ENCODE results near the gene CCDC126.
A peak's percentile ranks its signal among the peaks of the same experiment; 100 is the strongest.
"Not testable (repeated sequence)": the region's sequence is repeated elsewhere in the genome, so short reads cannot be mapped to it uniquely, and the experiment has no call there.

CCDC126 gene, protein sequence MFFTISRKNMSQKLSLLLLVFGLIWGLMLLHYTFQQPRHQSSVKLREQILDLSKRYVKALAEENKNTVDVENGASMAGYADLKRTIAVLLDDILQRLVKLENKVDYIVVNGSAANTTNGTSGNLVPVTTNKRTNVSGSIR

DNA sequence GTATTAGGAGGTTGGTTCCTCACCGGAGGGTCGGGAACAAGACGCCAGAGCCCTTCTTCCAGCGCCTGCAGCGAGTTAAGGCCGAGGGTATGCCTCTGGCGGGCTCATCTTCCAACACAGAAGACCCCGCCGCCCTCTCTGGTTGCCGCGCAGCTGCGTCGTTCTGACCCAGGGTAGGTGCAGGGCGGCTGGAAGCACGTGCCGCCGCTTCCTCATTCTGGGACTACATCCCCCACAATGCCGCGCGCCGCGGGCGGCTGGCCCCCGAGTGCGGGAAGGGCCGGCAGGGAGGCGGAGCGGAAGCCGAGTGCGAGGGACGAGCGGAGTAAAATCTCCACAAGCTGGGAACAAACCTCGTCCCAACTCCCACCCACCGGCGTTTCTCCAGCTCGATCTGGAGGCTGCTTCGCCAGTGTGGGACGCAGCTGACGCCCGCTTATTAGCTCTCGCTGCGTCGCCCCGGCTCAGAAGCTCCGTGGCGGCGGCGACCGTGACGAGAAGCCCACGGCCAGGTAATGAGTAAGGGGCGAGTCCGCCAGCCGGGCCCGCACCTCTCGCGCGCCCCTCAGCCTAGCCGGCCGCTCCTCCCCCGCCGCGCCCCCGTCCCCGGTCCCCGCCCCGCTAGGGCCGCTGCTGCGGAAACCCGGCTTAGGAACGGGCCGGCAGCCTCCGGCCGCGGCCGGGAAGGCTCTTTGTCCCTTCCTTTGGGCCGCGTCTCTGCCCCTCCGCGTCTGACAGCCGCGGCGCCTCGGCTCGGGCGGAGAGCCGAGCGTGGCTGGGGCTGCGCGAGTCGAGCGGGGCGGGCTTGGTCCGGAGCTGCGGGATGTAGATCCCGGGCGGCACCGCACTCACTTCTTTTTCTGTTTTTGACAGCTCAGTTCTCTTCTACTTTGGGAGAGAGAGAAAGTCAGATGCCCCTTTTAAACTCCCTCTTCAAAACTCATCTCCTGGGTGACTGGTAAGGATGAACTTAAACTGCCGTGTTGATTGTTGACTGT, at the start of gene CCDC126:
Gene CCDC126, plus strand, starts transcription at position 289 of the 998 bp plus-strand sequence. CDS start 13,934 bp downstream, outside the sequence.
- Histone ChIP-seq H3K4me1 (ENCODE audit: control insufficient read depth in 2 of 2, insufficient read depth in 2 of 2, low read length in 2 of 2) (peaks cover 10 to 14% of the 10 kb centered on the region in 2 donors), H3K27me3 (ENCODE audit: control insufficient read depth in 2 of 2, insufficient read depth in 2 of 2, low read length in 2 of 2) (no peaks in the 10 kb centered on the region), H3K36me3 (ENCODE audit: control insufficient read depth in 2 of 2, insufficient read depth in 2 of 2, low read length in 2 of 2) (no peaks in the 10 kb centered on the region), H3K9ac (ENCODE audit: low read depth in 1 of 2, low read length in 2 of 2) (peak within 1 kb of the TSS; percentile 83 to 91), H3K27ac (ENCODE audit: low read depth in 2 of 2, low read length in 2 of 2) (peak within 1 kb of the TSS; percentile 96 to 98), H3K4me3 (ENCODE audit: low read length in 2 of 2) (peak within 1 kb of the TSS; percentile 86 to 96), H3K9me3 (ENCODE audit: control insufficient read depth in 2 of 2, low read length in 2 of 2) (no peaks in the 10 kb centered on the region)

DNA sequence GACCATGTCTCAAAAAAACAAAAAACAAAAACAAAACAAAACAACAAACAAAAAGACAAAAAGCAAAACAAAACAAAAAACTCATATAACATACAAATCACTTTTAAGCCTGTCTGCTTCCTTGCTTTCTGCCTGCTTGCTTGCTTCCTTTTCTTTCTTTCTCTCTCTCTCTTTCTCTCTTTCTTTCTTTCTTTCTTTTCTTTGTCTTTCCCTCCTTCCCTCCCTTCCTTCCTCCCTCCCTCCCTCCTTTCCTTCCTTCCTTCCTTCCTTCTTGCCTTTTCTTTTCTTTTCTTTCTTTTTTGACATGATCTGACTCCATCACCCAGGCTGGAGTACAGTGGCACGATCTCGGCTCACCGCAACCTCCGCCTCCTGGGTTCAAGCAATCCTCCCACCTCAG, 49.5 kb upstream of the CCDC126 start:
- Histone ChIP-seq H3K4me3 (ENCODE audit: low read length in 2 of 2) (no peak overlapping the region), H3K9ac (ENCODE audit: low read depth in 1 of 2, low read length in 2 of 2) (no peak overlapping the region), H3K36me3 (ENCODE audit: control insufficient read depth in 2 of 2, insufficient read depth in 2 of 2, low read length in 2 of 2) (no peaks in the 10 kb centered on the region), H3K4me1 (ENCODE audit: control insufficient read depth in 2 of 2, insufficient read depth in 2 of 2, low read length in 2 of 2) (no peaks in the 10 kb centered on the region), H3K9me3 (ENCODE audit: control insufficient read depth in 2 of 2, low read length in 2 of 2) (no peaks in the 10 kb centered on the region), H3K27me3 (ENCODE audit: control insufficient read depth in 2 of 2, insufficient read depth in 2 of 2, low read length in 2 of 2) (no peaks in the 10 kb centered on the region), H3K27ac (ENCODE audit: low read depth in 2 of 2, low read length in 2 of 2) (no peak overlapping the region)

DNA sequence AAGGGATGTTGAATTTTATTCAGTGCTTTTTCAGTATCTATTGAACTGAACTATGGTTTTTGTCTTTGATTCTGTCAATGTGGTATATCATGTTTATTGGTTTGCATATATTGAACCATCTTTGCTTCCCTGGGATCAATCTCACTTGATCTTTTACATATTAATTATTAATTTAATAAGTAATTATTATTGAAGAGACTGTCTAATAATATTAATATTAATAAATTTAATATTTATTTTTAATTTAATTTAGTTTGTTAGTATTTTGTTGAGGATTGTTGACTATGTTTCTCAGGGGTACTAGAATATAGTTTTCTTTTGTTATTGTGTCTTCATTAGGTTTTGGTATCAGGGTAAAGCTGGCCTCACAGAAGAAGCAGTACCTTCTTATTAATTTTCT, 38.9 kb upstream of the CCDC126 start:
- Histone ChIP-seq H3K27me3 (ENCODE audit: control insufficient read depth in 2 of 2, insufficient read depth in 2 of 2, low read length in 2 of 2) (no peaks in the 10 kb centered on the region), H3K36me3 (ENCODE audit: control insufficient read depth in 2 of 2, insufficient read depth in 2 of 2, low read length in 2 of 2) (no peaks in the 10 kb centered on the region), H3K9ac (ENCODE audit: low read depth in 1 of 2, low read length in 2 of 2) (no peak overlapping the region), H3K4me1 (ENCODE audit: control insufficient read depth in 2 of 2, insufficient read depth in 2 of 2, low read length in 2 of 2) (no peaks in the 10 kb centered on the region), H3K9me3 (ENCODE audit: control insufficient read depth in 2 of 2, low read length in 2 of 2) (no peaks in the 10 kb centered on the region), H3K4me3 (ENCODE audit: low read length in 2 of 2) (no peak overlapping the region), H3K27ac (ENCODE audit: low read depth in 2 of 2, low read length in 2 of 2) (no peak overlapping the region)

DNA sequence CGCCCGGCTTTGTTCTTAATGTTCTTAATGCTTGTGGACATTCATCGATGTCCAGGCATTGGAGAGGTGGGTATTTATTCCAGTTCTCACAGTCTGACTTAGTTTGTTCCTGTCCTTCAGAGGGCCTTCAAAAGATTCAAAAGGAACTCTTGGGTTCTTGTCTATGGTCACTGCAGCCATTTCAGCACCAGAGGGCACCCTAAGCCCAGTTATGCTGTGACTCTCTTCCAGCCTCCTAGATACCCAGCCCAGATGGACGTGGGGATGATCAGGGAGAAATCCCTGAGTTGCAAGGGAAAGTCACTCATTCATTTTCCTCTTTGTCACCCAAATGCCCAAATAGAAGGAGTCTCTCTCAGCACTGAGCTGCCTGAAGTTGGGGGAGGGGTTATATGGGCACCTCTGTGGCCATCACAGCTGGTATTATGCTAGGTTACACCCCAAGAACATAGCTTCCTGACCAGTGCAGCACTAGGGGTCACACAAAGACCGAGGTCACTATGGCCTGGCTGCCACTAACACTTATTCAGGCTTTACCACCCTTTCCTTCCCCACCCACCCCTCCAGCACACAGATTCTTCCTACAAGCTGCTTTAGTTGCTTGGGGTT, 26.5 kb upstream of the CCDC126 start:
- H3K9me3 ChIP-seq (ENCODE audit: control insufficient read depth in 2 of 2, low read length in 2 of 2): no peaks in the 10 kb centered on the region
- no peaks in the 10 kb centered on the region for H3K27me3 ChIP-seq (ENCODE audit: control insufficient read depth in 2 of 2, insufficient read depth in 2 of 2, low read length in 2 of 2)
- no peak overlapping the region for H3K27ac ChIP-seq (ENCODE audit: low read depth in 2 of 2, low read length in 2 of 2)
- H3K36me3 ChIP-seq (ENCODE audit: control insufficient read depth in 2 of 2, insufficient read depth in 2 of 2, low read length in 2 of 2): no peaks in the 10 kb centered on the region
- no peak overlapping the region for H3K9ac ChIP-seq (ENCODE audit: low read depth in 1 of 2, low read length in 2 of 2)
- H3K4me1 ChIP-seq (ENCODE audit: control insufficient read depth in 2 of 2, insufficient read depth in 2 of 2, low read length in 2 of 2): no peaks in the 10 kb centered on the region
- no peak overlapping the region for H3K4me3 ChIP-seq (ENCODE audit: low read length in 2 of 2)

DNA sequence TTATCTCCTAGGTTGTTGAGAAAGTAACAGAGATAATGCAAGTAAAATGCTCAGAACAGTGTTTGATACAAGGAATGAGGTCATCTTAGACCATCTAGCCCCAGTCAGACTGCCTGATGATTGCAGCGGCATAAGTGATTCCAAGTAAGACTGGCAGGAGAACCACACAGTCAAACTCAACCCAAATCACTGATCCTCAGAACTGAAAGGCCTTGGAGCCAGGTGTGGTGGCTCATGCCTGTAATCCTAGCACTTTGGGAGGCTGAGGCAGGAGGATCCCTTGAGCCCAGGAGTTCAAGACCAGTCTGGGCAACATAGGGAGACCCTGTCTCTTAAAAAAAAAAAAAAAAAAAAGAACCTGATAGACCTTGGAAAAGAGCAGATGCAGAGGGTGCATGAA, 15.2 kb upstream of the CCDC126 start:
- H3K9me3 ChIP-seq (ENCODE audit: control insufficient read depth in 2 of 2, low read length in 2 of 2); H3K4me1 ChIP-seq (ENCODE audit: control insufficient read depth in 2 of 2, insufficient read depth in 2 of 2, low read length in 2 of 2); H3K27me3 ChIP-seq (ENCODE audit: control insufficient read depth in 2 of 2, insufficient read depth in 2 of 2, low read length in 2 of 2); H3K9ac ChIP-seq (ENCODE audit: low read depth in 1 of 2, low read length in 2 of 2); H3K4me3 ChIP-seq (ENCODE audit: low read length in 2 of 2); H3K36me3 ChIP-seq (ENCODE audit: control insufficient read depth in 2 of 2, insufficient read depth in 2 of 2, low read length in 2 of 2); H3K27ac ChIP-seq (ENCODE audit: low read depth in 2 of 2, low read length in 2 of 2): not testable (repeated sequence)

DNA sequence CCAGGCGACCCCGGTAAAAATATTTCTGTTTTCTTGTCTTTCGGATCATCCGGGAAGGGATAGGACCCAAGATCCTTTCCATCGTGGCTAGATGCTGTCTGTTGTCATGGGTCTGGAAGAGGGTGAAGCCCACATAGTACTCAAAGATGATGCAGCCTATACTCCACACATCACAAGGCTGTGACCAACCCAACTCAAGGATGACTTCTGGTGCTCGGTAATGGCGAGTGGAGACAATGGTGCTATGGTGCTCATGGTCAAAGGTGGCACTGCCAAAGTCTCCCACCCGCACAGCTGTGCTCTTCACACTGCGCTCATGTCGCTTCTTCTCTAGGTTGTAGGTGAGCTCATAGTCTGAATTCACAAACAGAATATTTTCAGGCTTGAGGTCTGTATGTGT, 11.9 kb upstream of the CCDC126 start:
- not testable (repeated sequence) for H3K9ac ChIP-seq (ENCODE audit: low read depth in 1 of 2, low read length in 2 of 2); H3K27ac ChIP-seq (ENCODE audit: low read depth in 2 of 2, low read length in 2 of 2); H3K36me3 ChIP-seq (ENCODE audit: control insufficient read depth in 2 of 2, insufficient read depth in 2 of 2, low read length in 2 of 2); H3K27me3 ChIP-seq (ENCODE audit: control insufficient read depth in 2 of 2, insufficient read depth in 2 of 2, low read length in 2 of 2); H3K9me3 ChIP-seq (ENCODE audit: control insufficient read depth in 2 of 2, low read length in 2 of 2); H3K4me3 ChIP-seq (ENCODE audit: low read length in 2 of 2); H3K4me1 ChIP-seq (ENCODE audit: control insufficient read depth in 2 of 2, insufficient read depth in 2 of 2, low read length in 2 of 2)

DNA sequence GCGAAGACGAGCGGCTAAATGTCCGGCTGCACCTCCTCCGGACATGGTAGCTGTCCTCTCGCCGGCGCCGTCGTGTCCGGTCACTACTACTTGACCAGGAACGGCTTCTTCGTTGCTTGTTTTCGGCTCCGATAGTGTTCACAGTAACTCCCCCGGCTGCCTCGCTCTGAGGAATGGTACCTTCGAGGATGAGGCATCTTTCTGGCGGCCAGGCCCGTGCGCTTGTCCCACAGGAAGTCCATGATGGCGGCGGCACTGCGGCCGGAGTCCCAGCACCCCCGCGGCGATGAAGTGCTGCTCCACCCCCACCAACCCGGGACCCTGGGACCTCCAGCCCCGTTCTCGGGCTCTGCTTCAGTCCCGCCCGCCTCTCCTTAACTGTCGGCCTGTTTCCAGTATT, 11.0 kb upstream of the CCDC126 start:
- Histone ChIP-seq H3K4me1 (ENCODE audit: control insufficient read depth in 2 of 2, insufficient read depth in 2 of 2, low read length in 2 of 2) (no peaks in the 10 kb centered on the region), H3K4me3 (ENCODE audit: low read length in 2 of 2) (no peak overlapping the region)

DNA sequence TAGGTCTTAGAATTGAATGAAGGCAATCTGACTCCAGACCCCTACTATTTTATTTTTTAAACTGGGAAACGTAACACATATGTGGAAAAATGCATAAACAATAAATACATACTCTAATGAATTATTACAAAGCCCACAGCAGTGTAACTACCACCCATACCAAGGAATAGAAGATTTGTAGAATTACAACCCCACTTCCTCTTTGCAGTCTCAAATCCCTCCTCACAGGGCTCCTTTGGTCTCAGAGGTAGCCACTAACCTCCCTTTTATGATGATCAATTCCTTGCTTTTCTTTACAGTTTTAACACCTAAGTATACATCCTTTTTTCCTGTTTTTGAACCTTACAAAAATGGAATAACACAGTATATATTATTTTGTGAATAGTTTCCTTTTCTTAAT, 6.7 kb upstream of the CCDC126 start:
- Histone ChIP-seq H3K36me3 (ENCODE audit: control insufficient read depth in 2 of 2, insufficient read depth in 2 of 2, low read length in 2 of 2) (no peaks in the 10 kb centered on the region), H3K9me3 (ENCODE audit: control insufficient read depth in 2 of 2, low read length in 2 of 2) (no peaks in the 10 kb centered on the region), H3K9ac (ENCODE audit: low read depth in 1 of 2, low read length in 2 of 2) (no peak overlapping the region), H3K27me3 (ENCODE audit: control insufficient read depth in 2 of 2, insufficient read depth in 2 of 2, low read length in 2 of 2) (no peaks in the 10 kb centered on the region), H3K27ac (ENCODE audit: low read depth in 2 of 2, low read length in 2 of 2) (no peak overlapping the region), H3K4me1 (ENCODE audit: control insufficient read depth in 2 of 2, insufficient read depth in 2 of 2, low read length in 2 of 2) (no peaks in the 10 kb centered on the region), H3K4me3 (ENCODE audit: low read length in 2 of 2) (no peak overlapping the region)

More for the DNA sequence above, 11.0 kb upstream of the CCDC126 start:
- Histone ChIP-seq H3K36me3 (ENCODE audit: control insufficient read depth in 2 of 2, insufficient read depth in 2 of 2, low read length in 2 of 2) (no peaks in the 10 kb centered on the region), H3K9me3 (ENCODE audit: control insufficient read depth in 2 of 2, low read length in 2 of 2) (no peaks in the 10 kb centered on the region), H3K9ac (ENCODE audit: low read depth in 1 of 2, low read length in 2 of 2) (no peak overlapping the region), H3K27me3 (ENCODE audit: control insufficient read depth in 2 of 2, insufficient read depth in 2 of 2, low read length in 2 of 2) (no peaks in the 10 kb centered on the region), H3K27ac (ENCODE audit: low read depth in 2 of 2, low read length in 2 of 2) (no peak overlapping the region)

DNA sequence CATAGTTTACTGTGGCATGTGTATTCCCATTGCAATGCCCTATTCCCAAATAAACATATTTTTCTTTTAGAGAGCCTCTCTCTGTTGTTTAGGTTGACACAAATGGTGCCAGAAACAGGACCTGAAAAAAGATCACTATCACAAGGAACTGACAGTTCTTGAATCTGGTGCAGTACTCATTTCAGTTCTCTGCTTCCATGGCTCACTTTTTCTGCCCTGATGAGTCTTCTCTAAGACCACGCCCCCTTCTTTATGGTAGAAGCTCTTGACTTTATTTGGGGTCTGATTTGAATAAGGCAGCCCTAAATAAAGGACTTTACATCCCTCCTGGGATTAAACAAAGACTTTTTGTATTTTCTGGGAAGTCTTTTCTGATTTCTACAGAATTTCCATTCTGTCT, 3.5 kb upstream of the CCDC126 start:
- Histone ChIP-seq H3K27ac (ENCODE audit: low read depth in 2 of 2, low read length in 2 of 2) (no peak overlapping the region), H3K36me3 (ENCODE audit: control insufficient read depth in 2 of 2, insufficient read depth in 2 of 2, low read length in 2 of 2) (no peaks in the 10 kb centered on the region), H3K4me3 (ENCODE audit: low read length in 2 of 2) (no peak overlapping the region), H3K27me3 (ENCODE audit: control insufficient read depth in 2 of 2, insufficient read depth in 2 of 2, low read length in 2 of 2) (no peaks in the 10 kb centered on the region), H3K9ac (ENCODE audit: low read depth in 1 of 2, low read length in 2 of 2) (no peak overlapping the region), H3K9me3 (ENCODE audit: control insufficient read depth in 2 of 2, low read length in 2 of 2) (no peaks in the 10 kb centered on the region), H3K4me1 (ENCODE audit: control insufficient read depth in 2 of 2, insufficient read depth in 2 of 2, low read length in 2 of 2) (peaks cover 10 to 11% of the 10 kb centered on the region in 2 donors)

Measured in mucosa of rectum (tissue), 2 donors.